ENCODE data around the gene DTNA.

DNA sequence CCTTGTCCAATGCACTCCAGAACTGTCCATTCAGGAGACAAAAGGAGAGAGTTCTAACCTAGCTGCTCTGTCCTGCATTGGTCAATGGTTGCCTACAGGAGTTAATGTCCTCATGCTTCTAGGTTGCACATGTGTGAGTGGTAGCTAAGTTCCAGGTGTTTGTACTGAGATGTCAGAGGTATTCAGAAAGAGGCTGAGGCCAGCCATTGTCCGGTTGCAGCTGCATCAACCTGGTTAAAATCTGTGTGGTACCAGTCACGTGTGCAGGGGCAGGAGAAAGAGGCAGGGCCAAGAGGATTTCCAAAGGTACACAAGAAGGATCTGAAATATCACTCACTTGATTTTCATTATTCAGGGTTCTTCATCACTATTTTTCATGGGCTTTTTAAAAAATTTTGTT lies 70.8 kb downstream of the DTNA start:
- TF ChIP-seq ZNF274 (IDR thresholded peaks at IDR 0.05; ENCODE audit: low read depth, low read length), result no peak
- TF ChIP-seq YY1 (IDR thresholded peaks at IDR 0.05; ENCODE audit: insufficient read depth, insufficient read length), result no peak
